IPS-18c (cell line): ENCODE results near the gene ACVR2B.

Source experiments
- H3K4me3 ChIP-seq: 2 replicates; pipeline ENCODE4 v1.7.0; 2013; ENCODE audit warnings: low read depth, mild to moderate bottlenecking, low read length, moderate library complexity; ENCODE audit not compliant: insufficient read depth
- H3K9me3 ChIP-seq: one replicate; pipeline ENCODE4 v1.6.1; 2013; ENCODE audit warnings: mild to moderate bottlenecking, low read length, moderate library complexity; ENCODE audit not compliant: control insufficient read depth, insufficient read depth

The ACVR2B gene

GRCh38 chr3:38536671-38537070 is 83.0 kb downstream of the ACVR2B start:
- H3K4me3 ChIP-seq, result no peak overlapping the region

DNA sequence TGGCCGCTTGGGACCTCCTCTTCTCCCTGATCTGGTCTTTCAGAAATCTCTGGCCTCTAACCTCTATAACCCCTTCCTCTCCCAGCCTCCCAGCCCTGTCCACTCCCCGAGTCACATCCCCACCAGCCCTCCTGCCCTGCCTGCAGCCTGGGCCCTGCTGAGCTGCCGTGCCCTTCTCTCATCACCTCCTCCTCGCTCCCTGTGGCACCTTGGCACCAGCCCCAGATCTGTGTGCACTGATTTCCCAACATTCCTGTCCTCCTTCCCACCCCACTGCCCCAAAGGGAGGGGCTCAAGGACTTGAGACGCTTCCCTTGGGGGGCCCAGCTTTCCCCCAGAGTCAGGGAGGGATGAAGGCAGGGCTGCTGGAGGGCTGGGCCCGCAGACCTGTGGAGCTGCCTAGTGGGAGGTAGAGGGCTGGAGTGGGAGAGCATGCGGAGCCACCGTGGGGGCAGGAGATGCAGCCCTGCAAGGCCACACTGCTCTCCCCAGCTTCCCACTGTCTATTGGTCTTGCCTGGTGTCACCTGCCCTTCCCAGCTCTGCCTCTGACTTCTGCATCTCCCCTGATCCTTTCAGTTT is 85.2 kb downstream of the ACVR2B start:
- no peak overlapping the region for H3K4me3 ChIP-seq
- no peaks in the 10 kb centered on the region for H3K9me3 ChIP-seq

More at GRCh38 chr3:38536671-38537070, 83.0 kb downstream of the ACVR2B start:
- H3K9me3 ChIP-seq, result no peaks in the 10 kb centered on the region

GRCh38 chr3:38541806-38542205 is 88.1 kb downstream of the ACVR2B start:
- Histone ChIP-seq H3K9me3 (peaks cover 2% of the 10 kb centered on the region), H3K4me3 (no peak overlapping the region)
